ENCODE measurements around the gene NUDT22. TPM values are rescaled to one million over a fixed set of nuclear protein-coding genes. Genes with fewer than 3 reads are reported as not detected.

The NUDT22 gene
- total and polyA plus RNA-seq, 2 of the 8 experiments (the other 6 are each of a cell fraction or from before 2014, with no cell fraction given): 43.4 to 69.0 TPM

GRCh38 chr11:64229744-64230170 is 3.7 kb downstream of the NUDT22 start:
- Histone ChIP-seq H3K4ac (replicated peaks; ENCODE audit: insufficient read length, low read depth, low read length) (no peak overlapping the region), H3K79me2 (ENCODE audit: control insufficient read depth in 1 of 2, insufficient read depth in 2 of 2, low read length in 2 of 2) (no peaks in the 10 kb centered on the region), H2BK120ac (replicated peaks; ENCODE audit: low read depth, low read length) (no peak overlapping the region), H3K27me3 (replicated peaks in 1 of 4; ENCODE audit: control insufficient read depth in 3 of 4, extremely low read depth in 1 of 4, insufficient read depth in 3 of 4, low read length in 3 of 4) (peaks cover 0 to 9% (median 6%) of the 10 kb centered on the region in 4 experiments; a peak in 4 of 7 replicates), H2BK5ac (ENCODE audit: low read depth, low read length) (no peak overlapping the region), H3K23me2 (ENCODE audit: low read depth, low read length) (peaks cover 21% of the 10 kb centered on the region), H3K4me1 (replicated peaks in 1 of 4; ENCODE audit: control insufficient read depth in 3 of 4, insufficient read depth in 4 of 4, low read length in 3 of 4) (peaks cover 0 to 37% (median 18%) of the 10 kb centered on the region in 4 experiments; a peak in 6 of 7 replicates), H3K9me3 (ENCODE audit: insufficient read depth in 2 of 2, low read depth in 1 of 2, low read length in 1 of 2) (no peaks in the 10 kb centered on the region), H3K4me2 (ENCODE audit: insufficient read depth in 1 of 2, low read depth in 2 of 2, low read length in 2 of 2) (peak overlapping the region; percentile 87 to 97), H2BK20ac (ENCODE audit: low read length) (no peak overlapping the region), H3K79me1 (ENCODE audit: low read depth, low read length) (no peaks in the 10 kb centered on the region; the same call in 1 of the 2 replicates), H3K9ac (replicated peaks in 1 of 4; ENCODE audit: extremely low read depth in 1 of 4, low read depth in 3 of 4, low read length in 3 of 4) (no peak overlapping the region; a peak in 1 of 7 replicates), H4K8ac (ENCODE audit: extremely low read depth, insufficient read depth, low read length) (peak overlapping the region; percentile 73; the same call in 1 of the 2 replicates), H3K23ac (ENCODE audit: insufficient read length) (no peak overlapping the region), H3K4me3 (ENCODE audit: extremely low read depth in 1 of 4, insufficient read depth in 2 of 4, low read depth in 3 of 4, low read length in 4 of 4) (peak overlapping the region; percentile 70 to 80 (median 76); a peak in 7 of 8 replicates), H2AFZ (ENCODE audit: low read length) (no peak overlapping the region), H3K56ac (replicated peaks; ENCODE audit: insufficient read length, low read depth, low read length) (no peak overlapping the region), H4K91ac (replicated peaks; ENCODE audit: insufficient read length, low read length) (no peak overlapping the region), H3K18ac (ENCODE audit: extremely low read depth, low read length) (peak overlapping the region; percentile 71), H3K14ac (ENCODE audit: insufficient read length) (no peak overlapping the region), H4K5ac (ENCODE audit: insufficient read length, low read depth, low read length) (no peak overlapping the region), H4K20me1 (replicated peaks in 1 of 2; ENCODE audit: control insufficient read depth in 1 of 2, insufficient read depth in 2 of 2, low read length in 2 of 2) (peaks cover 0 to 2% of the 10 kb centered on the region in 2 experiments), H2BK12ac (ENCODE audit: low read depth, low read length) (no peak overlapping the region), H3K27ac (ENCODE audit: low read depth, low read length) (no peak overlapping the region), H3K36me3 (ENCODE audit: control insufficient read depth in 2 of 4, insufficient read depth in 4 of 4, low read length in 3 of 4) (no peaks in the 10 kb centered on the region), H2BK15ac (ENCODE audit: low read length) (no peak overlapping the region), H2AK5ac (ENCODE audit: low read depth, low read length) (no peak overlapping the region)
- ChIA-PET CTCF (ENCODE audit: partially characterized antibody) (interaction anchor here (1.0 to 8.6 kb wide), 2 partner anchors 23 to 39 kb away, joined by 5 to 51 read pairs; partner anchors contain the start of gene FERMT3), POLR2A (ENCODE audit: partially characterized antibody) (interaction anchor here (0.9 to 11.9 kb wide), 3 partner anchors 17 to 38 kb away, joined by 3 to 190 read pairs (median 3); partner anchors contain the start of genes FERMT3, FKBP2, PLCB3 and PPP1R14B)
- FAIRE-seq: no peak
- 67% methylated on average over 12 of the region's 13 CpGs; no CpG with 5 or more reads in 1 of the 2 experiments for WGBS, 2 experiments (ENCODE audit: extremely low coverage in 1 of 2, insufficient coverage in 1 of 2, insufficient read length in 1 of 2, insufficient replicate concordance in 2 of 2, low coverage in 1 of 2, low lambda C conversion rate in 2 of 2, missing lambda C conversion rate in 1 of 2)
- no peak for TF ChIP-seq TBP (IDR thresholded peaks at IDR 0.05; ENCODE audit: low read depth, low read length)
- TF ChIP-seq TAF7 (optimal IDR thresholded peaks at IDR 0.05; ENCODE audit: borderline replicate concordance, low read depth, low read length): peak; percentile 22
- DNase-seq (ENCODE audit: low read depth in 1 of 2, low spot score in 2 of 2): no peak

Measured in H1 (cell line).